CD14-positive monocyte (primary cell): ENCODE measurements around the gene PNPO. TPM values are rescaled to one million over a fixed set of nuclear protein-coding genes. Genes with fewer than 3 reads are reported as not detected.
A peak's percentile ranks its signal among the peaks of the same experiment; 100 is the strongest.

Experiments used
- DNase-seq, 3 donors: peaks; one replicate each; pipeline ENCODE4 v3.0.0-alpha.2; 2011 to 2022
- H2AFZ ChIP-seq: 2 replicates; pipeline ENCODE4 v1.6.0; 2012; ENCODE audit warnings: mild to moderate bottlenecking, low read depth, low read length, inconsistent platforms; ENCODE audit not compliant: insufficient read depth, poor library complexity, severe bottlenecking
- H3K27ac ChIP-seq, 2 donors: 1 replicate in 1 of 2; 2 replicates in 1 of 2; pipeline ENCODE4 v1.5.1; 2012 to 2013; ENCODE audit warnings: low read length in 2 of 2, control low read depth in 1 of 2, inconsistent platforms in 1 of 2, low read depth in 1 of 2, mild to moderate bottlenecking in 1 of 2
- H3K27me3 ChIP-seq, 2 donors: one replicate each; pipeline versions ENCODE4 v1.6.0 to v1.6.1; 2011 to 2013; ENCODE audit warnings: low read length in 2 of 2; ENCODE audit not compliant: control insufficient read depth in 2 of 2, insufficient read depth in 2 of 2
- H3K36me3 ChIP-seq, 2 donors: replicated peaks in 1 of 2; 1 replicate in 1 of 2; 2 replicates in 1 of 2; pipeline versions ENCODE4 v1.5.1 to v1.6.1; 2012 to 2013; ENCODE audit warnings: low read length in 2 of 2, control low read depth in 1 of 2, inconsistent platforms in 1 of 2, mild to moderate bottlenecking in 1 of 2; ENCODE audit not compliant: insufficient read depth in 2 of 2, control insufficient read depth in 1 of 2
- H3K4me1 ChIP-seq, 2 donors: 1 replicate in 1 of 2; 2 replicates in 1 of 2; pipeline versions ENCODE4 v1.5.1 to v1.6.1; 2012 to 2013; ENCODE audit warnings: low read length in 2 of 2, control low read depth in 1 of 2, inconsistent platforms in 1 of 2, mild to moderate bottlenecking in 1 of 2, moderate library complexity in 1 of 2; ENCODE audit not compliant: insufficient read depth in 2 of 2, control insufficient read depth in 1 of 2
- H3K4me2 ChIP-seq: replicated peaks from 2 replicates; pipeline ENCODE3; 2012; ENCODE audit warnings: low read length, moderate library complexity, mild to moderate bottlenecking; ENCODE audit not compliant: poor library complexity, severe bottlenecking; ENCODE audit errors: extremely low read depth
- H3K4me3 ChIP-seq, 3 experiments: fragments of 200-600 bp in 1 of 3; sonication (generic) in 1 of 3; replicated peaks in 1 of 3; 1 replicate in 2 of 3; 2 replicates in 1 of 3; pipeline ENCODE4 v1.5.1; 2011 to 2013; ENCODE audit warnings: low read length in 3 of 3, mild to moderate bottlenecking in 3 of 3, control low read depth in 2 of 3, low read depth in 2 of 3, inconsistent platforms in 1 of 3, moderate library complexity in 1 of 3
- H3K79me2 ChIP-seq: 2 replicates; pipeline ENCODE4 v1.6.0; 2012; ENCODE audit warnings: mild to moderate bottlenecking, control low read depth, inconsistent platforms, low read length, moderate library complexity; ENCODE audit not compliant: insufficient read depth
- H3K9ac ChIP-seq: 2 replicates; pipeline ENCODE4 v1.6.0; 2017; ENCODE audit warnings: low read length, mild to moderate bottlenecking; ENCODE audit not compliant: insufficient read depth, poor library complexity, severe bottlenecking
- H3K9me3 ChIP-seq, 2 donors: replicated peaks in 1 of 2; 1 replicate in 1 of 2; 2 replicates in 1 of 2; pipeline versions ENCODE4 v1.5.1 to v1.6.1; 2012 to 2013; ENCODE audit warnings: low read length in 2 of 2, control low read depth in 1 of 2; ENCODE audit not compliant: control insufficient read depth in 1 of 2, insufficient read depth in 1 of 2
- H4K20me1 ChIP-seq: 2 replicates; pipeline ENCODE4 v1.6.0; 2012; ENCODE audit warnings: mild to moderate bottlenecking, low read length, control low read depth, moderate library complexity; ENCODE audit not compliant: insufficient read depth
- H3K27ac Mint-ChIP-seq, 7 donors: one replicate each; pipeline ENCODE4 v1.8.0; 2020; ENCODE audit warnings: mild to moderate bottlenecking in 7 of 7, mixed read lengths in 7 of 7, moderate library complexity in 6 of 7, inconsistent platforms in 2 of 7
- H3K27me3 Mint-ChIP-seq, 3 donors: one replicate each; pipeline ENCODE4 v1.8.0; 2021 to 2022; ENCODE audit warnings: low read depth in 3 of 3, mild to moderate bottlenecking in 3 of 3, mixed read lengths in 3 of 3, moderate library complexity in 3 of 3, inconsistent platforms in 1 of 3
- H3K36me3 Mint-ChIP-seq, 2 donors: one replicate each; pipeline ENCODE4 v1.8.0; 2020; ENCODE audit warnings: mixed read lengths in 2 of 2, inconsistent platforms in 1 of 2, mild to moderate bottlenecking in 1 of 2
- H3K4me1 Mint-ChIP-seq: one replicate; pipeline ENCODE4 v1.8.0; 2020; ENCODE audit warnings: mild to moderate bottlenecking, mixed read lengths
- H3K4me3 Mint-ChIP-seq, 2 donors: one replicate each; pipeline ENCODE4 v1.8.0; 2020; ENCODE audit warnings: mild to moderate bottlenecking in 2 of 2, mixed read lengths in 2 of 2, moderate library complexity in 1 of 2
- H3K9me3 Mint-ChIP-seq, 7 donors: one replicate each; pipeline ENCODE4 v1.8.0; 2020 to 2022; ENCODE audit warnings: mixed read lengths in 7 of 7, mild to moderate bottlenecking in 6 of 7, moderate library complexity in 6 of 7, inconsistent platforms in 2 of 7
- WGBS: methylation state at CpG from one replicate; pipeline ENCODE4 v1.1.5; 2013; ENCODE audit warnings: missing lambda C conversion rate; ENCODE audit not compliant: insufficient coverage; 5-methylcytosine and 5-hydroxymethylcytosine counted together
- intact Hi-C, 2 donors: fragments of 100-400 bp; cut with micrococcal nuclease; formaldehyde crosslinking; loops; one replicate each; pipeline versions ENCODE4 v1.15.0 to v1.15.1; 2023
- polyA plus RNA-seq, 3 donors: library from polyadenylated mRNA; depleted of rRNA in 1 of 3; unstranded in 2 of 3; stranded (reverse) in 1 of 3; fragments of 300-500 nt in 2 of 3; fragments of >200 nt in 1 of 3; fragmentation: Illumina TruSeq in 2 of 3; gene quantifications; 1 replicate in 2 of 3; 2 replicates in 1 of 3; pipeline ENCODE4 v1.2.3, GENCODE V29; 2012 to 2021
- TF ChIP-seq, protein P1 (sequence below): fragments of 200-600 bp; IDR thresholded peaks from one replicate; pipeline ENCODE4 v1.8.0; 2022; ENCODE audit warnings: antibody characterized with exemption, mild to moderate bottlenecking

PNPO gene
- polyA plus RNA-seq, 3 donors = 13.2 to 34.2 (median 29.7) TPM

DNA sequence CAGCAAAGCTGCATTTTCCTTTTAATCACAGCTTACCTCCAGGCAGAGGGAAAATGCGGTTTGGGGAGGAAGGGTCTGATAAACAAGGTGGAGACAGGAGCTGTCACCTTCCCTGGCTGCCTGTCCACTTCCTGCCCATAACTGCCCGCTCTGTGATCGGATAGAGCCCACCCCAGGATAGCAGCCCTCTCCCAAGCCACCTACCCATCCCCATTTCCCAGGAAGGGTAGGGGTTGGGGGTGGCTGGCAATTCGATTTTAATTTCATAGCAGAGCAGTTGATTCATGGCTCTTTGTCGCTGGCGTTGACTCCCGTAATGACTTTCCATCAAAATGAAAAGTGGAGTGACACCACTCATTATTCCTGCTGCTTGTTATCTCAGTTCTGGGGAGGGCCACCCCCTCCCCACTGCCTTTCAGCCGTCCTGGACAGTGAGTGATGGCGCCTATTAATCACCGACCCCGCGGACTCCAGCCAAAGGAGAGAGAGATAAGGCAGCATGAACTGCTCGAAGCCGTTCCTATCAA, 40.8 kb downstream of the PNPO start:
- Mint-ChIP-seq H3K27me3 (peaks cover 0 to 2% (median 1%) of the 10 kb centered on the region in 3 donors), H3K4me3 (no peak overlapping the region), H3K4me1 (peaks cover 49% of the 10 kb centered on the region), H3K9me3 (peaks cover 0 to 2% (median 0%) of the 10 kb centered on the region in 7 donors), H3K36me3 (peaks cover 73 to 89% of the 10 kb centered on the region in 2 donors), H3K27ac (no peak overlapping the region)
- DNase-seq = no peak
- TF ChIP-seq, protein P1, sequence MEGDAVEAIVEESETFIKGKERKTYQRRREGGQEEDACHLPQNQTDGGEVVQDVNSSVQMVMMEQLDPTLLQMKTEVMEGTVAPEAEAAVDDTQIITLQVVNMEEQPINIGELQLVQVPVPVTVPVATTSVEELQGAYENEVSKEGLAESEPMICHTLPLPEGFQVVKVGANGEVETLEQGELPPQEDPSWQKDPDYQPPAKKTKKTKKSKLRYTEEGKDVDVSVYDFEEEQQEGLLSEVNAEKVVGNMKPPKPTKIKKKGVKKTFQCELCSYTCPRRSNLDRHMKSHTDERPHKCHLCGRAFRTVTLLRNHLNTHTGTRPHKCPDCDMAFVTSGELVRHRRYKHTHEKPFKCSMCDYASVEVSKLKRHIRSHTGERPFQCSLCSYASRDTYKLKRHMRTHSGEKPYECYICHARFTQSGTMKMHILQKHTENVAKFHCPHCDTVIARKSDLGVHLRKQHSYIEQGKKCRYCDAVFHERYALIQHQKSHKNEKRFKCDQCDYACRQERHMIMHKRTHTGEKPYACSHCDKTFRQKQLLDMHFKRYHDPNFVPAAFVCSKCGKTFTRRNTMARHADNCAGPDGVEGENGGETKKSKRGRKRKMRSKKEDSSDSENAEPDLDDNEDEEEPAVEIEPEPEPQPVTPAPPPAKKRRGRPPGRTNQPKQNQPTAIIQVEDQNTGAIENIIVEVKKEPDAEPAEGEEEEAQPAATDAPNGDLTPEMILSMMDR = no peak
- Histone ChIP-seq H3K36me3 (peaks cover 64 to 84% of the 10 kb centered on the region in 2 donors), H3K4me1 (peaks cover 19 to 50% of the 10 kb centered on the region in 2 donors), H2AFZ (no peak overlapping the region), H3K4me3 (no peak overlapping the region), H3K4me2 (no peak overlapping the region), H3K9ac (no peak overlapping the region), H3K27me3 (no peaks in the 10 kb centered on the region), H4K20me1 (no peaks in the 10 kb centered on the region), H3K79me2 (no peaks in the 10 kb centered on the region), H3K9me3 (no peaks in the 10 kb centered on the region), H3K27ac (no peak overlapping the region)
- intact Hi-C loops = loop anchor here in 1 of 2 donors (5.0 kb wide), 1 partner anchor 95 kb away; no protein-coding TSS in a partner anchor
- 90% methylated on average over 3 of the region's 14 CpGs for WGBS

DNA sequence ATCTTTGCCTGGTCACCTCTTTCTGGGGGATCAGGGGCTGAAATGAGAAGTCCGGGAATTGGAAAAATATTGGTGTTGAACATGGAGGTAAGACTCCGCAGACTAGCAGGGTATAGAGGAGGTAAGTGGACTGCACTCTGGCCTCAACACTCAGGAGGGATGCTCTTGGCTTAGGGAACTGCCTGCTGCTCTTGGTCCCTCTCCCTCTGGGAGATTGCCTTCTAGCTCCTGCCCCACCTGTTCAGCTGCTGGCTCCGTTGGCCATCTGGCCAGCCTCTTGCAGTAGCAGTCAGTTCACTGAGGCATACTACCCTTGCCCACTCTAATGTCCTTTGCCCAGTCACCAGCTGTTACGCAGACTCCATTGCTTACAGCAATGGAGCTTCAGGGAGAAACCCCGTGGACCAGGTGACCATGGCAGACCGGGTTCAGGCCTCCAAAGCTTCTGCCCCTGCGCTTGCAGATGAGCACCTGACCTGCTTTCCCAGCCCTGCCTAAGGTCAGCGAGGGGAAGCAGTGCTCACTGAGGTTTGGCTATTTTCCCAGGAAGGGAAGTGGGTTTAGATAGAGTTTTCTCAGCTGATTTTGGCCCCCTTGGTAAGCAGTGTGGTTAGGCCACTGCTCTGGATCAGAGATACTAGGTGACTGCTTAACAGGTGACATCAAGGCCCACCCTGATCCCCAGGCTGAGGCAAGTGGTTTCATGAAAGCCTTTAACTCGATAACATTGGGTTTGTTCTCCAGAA, 41.4 kb downstream of the PNPO start:
- DNase-seq = no peak
- TF ChIP-seq, protein P1 = no peak
- peaks cover 19 to 50% of the 10 kb centered on the region in 2 donors for H3K4me1 ChIP-seq
- Mint-ChIP-seq H3K4me1 (peaks cover 54% of the 10 kb centered on the region), H3K9me3 (peaks cover 0 to 2% (median 0%) of the 10 kb centered on the region in 7 donors), H3K36me3 (peaks cover 67 to 83% of the 10 kb centered on the region in 2 donors), H3K4me3 (no peak overlapping the region), H3K27me3 (peaks cover 1 to 6% (median 3%) of the 10 kb centered on the region in 3 donors), H3K27ac (peak overlapping the region in 2 of 7 donors; percentile 46 to 57)
- intact Hi-C loops = loop anchor here in 1 of 2 donors (5.0 kb wide), 1 partner anchor 94 kb away; no protein-coding TSS in a partner anchor
- peaks cover 0 to 5% of the 10 kb centered on the region in 2 donors for H3K27me3 ChIP-seq
- H3K27ac ChIP-seq = peak overlapping the region in 1 of 2 donors; percentile 3
- WGBS = 40% methylated on average over 8 of the region's 9 CpGs
- H3K9ac ChIP-seq = no peak overlapping the region
- no peak overlapping the region for H3K4me2 ChIP-seq
- H4K20me1 ChIP-seq = no peaks in the 10 kb centered on the region
- no peaks in the 10 kb centered on the region for H3K79me2 ChIP-seq
- H3K36me3 ChIP-seq = peaks cover 59 to 78% of the 10 kb centered on the region in 2 donors
- H3K4me3 ChIP-seq = no peak overlapping the region
- no peaks in the 10 kb centered on the region for H3K9me3 ChIP-seq
- no peak overlapping the region for H2AFZ ChIP-seq
